A549 treated with CpdA at 1 μM for 4 hours (cell line): ENCODE measurements around the gene ADGRG6. TPM values are rescaled to one million over a fixed set of nuclear protein-coding genes. Genes with fewer than 3 reads are reported as not detected.

Source experiments
- total RNA-seq: library from RNA; stranded (reverse); fragments of 200-300 nt; extraction: Qiagen RNA extraction; gene quantifications from 5 replicates; pipeline ENCODE4 v1.2.3, GENCODE V29; 2022; ENCODE audit warnings: low read depth

ADGRG6 gene
- total RNA-seq, result 38.4 to 54.0 TPM (median 50.2 TPM) in 5 replicates

GRCh38 chr6:142301651-142302391 is at the start of gene ADGRG6:
Gene ADGRG6 (plus strand): TSS chr6:142302007. CDS start chr6:142302330, 323 bp downstream.

Other genes starting within 250 kb of the ADGRG6 start
- gene GJE1, start 169.1 kb upstream of the ADGRG6 start, total RNA-seq, result not detected in 5 replicates
- not detected in 5 replicates for gene NMBR, start 154.9 kb upstream of the ADGRG6 start, total RNA-seq
- gene VTA1, start 154.7 kb upstream of the ADGRG6 start, total RNA-seq, result 41.6 to 47.8 TPM (median 43.0 TPM) in 5 replicates